Mesothelial cell of epicardium (in vitro differentiated cells): ENCODE data around the gene FGR. TPM values are rescaled to one million over a fixed set of nuclear protein-coding genes. Genes with fewer than 3 reads are reported as not detected.

Experiments used
- DNase-seq, 2 experiments: peaks; one replicate each; pipeline ENCODE4 v3.0.0; 2021; ENCODE audit warnings: low spot score in 2 of 2; ENCODE audit not compliant: unreplicated experiment in 2 of 2
- H3K27ac Mint-ChIP-seq: 2 replicates; pipeline ENCODE4 v1.8.0; 2021; ENCODE audit warnings: mixed read lengths
- H3K27me3 Mint-ChIP-seq: 2 replicates; pipeline ENCODE4 v1.8.0; 2021; ENCODE audit warnings: low read depth, mixed read lengths
- H3K36me3 Mint-ChIP-seq: 2 replicates; pipeline ENCODE4 v1.8.0; 2021; ENCODE audit warnings: mixed read lengths
- H3K4me1 Mint-ChIP-seq: 2 replicates; pipeline ENCODE4 v1.8.0; 2021; ENCODE audit warnings: mixed read lengths
- H3K4me3 Mint-ChIP-seq: 2 replicates; pipeline ENCODE4 v1.8.0; 2021; ENCODE audit warnings: mild to moderate bottlenecking, moderate library complexity, mixed read lengths
- H3K9me3 Mint-ChIP-seq: 2 replicates; pipeline ENCODE4 v1.8.0; 2021; ENCODE audit warnings: mixed read lengths
- CTCF ChIP-seq: fragments of 200-600 bp; sonication (generic); IDR thresholded peaks from one replicate; pipeline ENCODE4 v1.5.0; 2021; ENCODE audit warnings: antibody characterized with exemption; ENCODE audit not compliant: unreplicated experiment
- total RNA-seq: library from RNA; stranded (reverse); gene quantifications from 3 replicates; pipeline ENCODE4 v1.2.1, GENCODE V29; 2021

Gene FGR
- total RNA-seq, 1 donor from 2014 or later = 0.11 TPM

GRCh38 chr1:27592931-27593677 is 41.9 kb downstream of the FGR start:
- Mint-ChIP-seq H3K36me3 (no peaks in the 10 kb centered on the region), H3K27me3 (no peaks in the 10 kb centered on the region), H3K4me3 (no peak overlapping the region), H3K27ac (no peak overlapping the region), H3K4me1 (peaks cover 11% of the 10 kb centered on the region), H3K9me3 (no peaks in the 10 kb centered on the region)
- no peak for DNase-seq
- TF ChIP-seq CTCF = no peak

- DNase-seq = no peak
- no peaks in the 10 kb centered on the region for H3K36me3 Mint-ChIP-seq
- H3K9me3 Mint-ChIP-seq = no peaks in the 10 kb centered on the region
- no peak overlapping the region for H3K4me3 Mint-ChIP-seq
- no peak for TF ChIP-seq CTCF
- H3K27me3 Mint-ChIP-seq = no peaks in the 10 kb centered on the region
- H3K27ac Mint-ChIP-seq = no peak overlapping the region
- H3K4me1 Mint-ChIP-seq = peaks cover 11% of the 10 kb centered on the region
These were observed 42.6 kb downstream of the FGR start for GRCh38 chr1:27592232-27592930.

- H3K9me3 Mint-ChIP-seq = no peaks in the 10 kb centered on the region
- TF ChIP-seq CTCF = no peak
- H3K4me1 Mint-ChIP-seq = peaks cover 11% of the 10 kb centered on the region
- no peak for DNase-seq
- H3K4me3 Mint-ChIP-seq = no peak overlapping the region
- H3K36me3 Mint-ChIP-seq = no peaks in the 10 kb centered on the region
- H3K27me3 Mint-ChIP-seq = no peaks in the 10 kb centered on the region
- H3K27ac Mint-ChIP-seq = no peak overlapping the region
These were observed 43.4 kb downstream of the FGR start for GRCh38 chr1:27591622-27592021.

GRCh38 chr1:27590917-27591508 is 44.0 kb downstream of the FGR start:
- Mint-ChIP-seq H3K36me3 (no peaks in the 10 kb centered on the region), H3K27ac (peak overlapping the region; percentile 64), H3K27me3 (no peaks in the 10 kb centered on the region), H3K4me1 (peaks cover 11% of the 10 kb centered on the region), H3K4me3 (no peak overlapping the region), H3K9me3 (no peaks in the 10 kb centered on the region)
- no peak for DNase-seq
- no peak for TF ChIP-seq CTCF

- TF ChIP-seq CTCF = no peak
- no peak overlapping the region for H3K4me3 Mint-ChIP-seq
- no peaks in the 10 kb centered on the region for H3K36me3 Mint-ChIP-seq
- H3K9me3 Mint-ChIP-seq = no peaks in the 10 kb centered on the region
- H3K27me3 Mint-ChIP-seq = no peaks in the 10 kb centered on the region
- no peak for DNase-seq
- peaks cover 11% of the 10 kb centered on the region for H3K4me1 Mint-ChIP-seq
- peak overlapping the region; percentile 74 for H3K27ac Mint-ChIP-seq
These were observed 45.1 kb downstream of the FGR start for GRCh38 chr1:27589841-27590426.
